GM12878 (cell line): ENCODE data around the gene NFE2L1.

ENCODE experiments used
- MYC ChIP-seq: IDR thresholded peaks from 2 replicates; pipeline ENCODE4 v1.6.1; 2011; ENCODE audit warnings: mild to moderate bottlenecking, low read length, moderate library complexity, inconsistent platforms; ENCODE audit not compliant: insufficient read depth, insufficient replicate concordance, insufficient read length, severe bottlenecking
- PKNOX1 ChIP-seq: fragments of 450-650 bp; IDR thresholded peaks from 2 replicates; pipeline ENCODE4 v1.6.1; 2016; ENCODE audit warnings: mild to moderate bottlenecking
- RAD51 ChIP-seq: fragments of 450-650 bp; IDR thresholded peaks from 2 replicates; pipeline ENCODE4 v1.6.1; 2016; ENCODE audit warnings: moderate library complexity, mild to moderate bottlenecking, inconsistent platforms

DNA sequence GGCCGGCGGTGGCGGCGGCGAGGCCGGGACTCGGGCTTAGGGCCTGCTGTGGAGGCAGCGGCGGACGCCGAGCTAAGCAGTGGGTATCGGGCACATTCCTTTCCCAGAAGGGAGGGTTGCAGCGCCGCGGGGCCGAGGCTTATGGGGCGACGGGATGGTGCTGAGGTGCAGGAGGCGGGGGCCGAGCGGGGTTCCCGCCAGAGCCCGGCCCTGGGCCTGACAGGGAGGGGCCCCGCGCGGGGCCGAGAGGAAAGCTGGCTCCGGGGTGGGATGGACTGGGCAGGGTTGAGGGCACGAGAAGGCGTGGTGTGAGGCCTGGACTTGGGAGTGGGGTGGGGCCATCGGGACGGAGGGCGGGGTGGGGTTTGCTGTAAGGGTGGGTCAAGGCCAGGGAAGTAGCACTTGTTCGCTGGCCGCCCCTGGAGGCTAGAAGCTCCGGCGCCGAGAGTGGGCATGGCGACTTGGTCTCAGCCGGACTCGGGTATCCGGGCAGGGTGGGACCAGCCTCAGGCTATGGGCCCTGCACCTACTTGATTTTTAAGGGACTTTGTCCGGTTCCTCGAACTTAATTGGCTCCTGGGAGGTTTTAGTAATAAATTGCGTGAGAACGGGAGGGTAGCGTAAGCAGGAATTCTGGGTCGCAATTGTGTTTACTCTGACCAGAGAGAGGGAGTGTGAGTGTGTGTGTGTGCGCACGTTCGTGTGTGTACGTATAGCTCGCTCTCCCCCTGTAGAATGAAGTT lies 396 bp downstream of the NFE2L1 start:
- no peak for TF ChIP-seq PKNOX1
- no peak for TF ChIP-seq RAD51
- no peak for TF ChIP-seq MYC
